ENCODE measurements around the gene NDUFA5. TPM values are rescaled to one million over a fixed set of nuclear protein-coding genes. Genes with fewer than 3 reads are reported as not detected.
"Not testable (repeated sequence)": the region's sequence is repeated elsewhere in the genome, so short reads cannot be mapped to it uniquely, and the experiment has no call there.

Gene NDUFA5
- total RNA-seq, 1 donor from 2014 or later: 31.6 TPM

GRCh38 chr7:123526533-123526932, 31.1 kb downstream of the NDUFA5 start:
- DNase-seq (ENCODE audit: extremely low read depth, low read depth, low spot score): not testable (repeated sequence)

GRCh38 chr7:123522066-123522465, 35.6 kb downstream of the NDUFA5 start:
- DNase-seq (ENCODE audit: extremely low read depth, low read depth, low spot score): no peak

- DNase-seq (ENCODE audit: extremely low read depth, low read depth, low spot score): no peak
These were observed 52.4 kb downstream of the NDUFA5 start for GRCh38 chr7:123505221-123505620.

GRCh38 chr7:123502201-123502600, 55.4 kb downstream of the NDUFA5 start:
- no peak for DNase-seq (ENCODE audit: extremely low read depth, low read depth, low spot score)

- no peak for DNase-seq (ENCODE audit: extremely low read depth, low read depth, low spot score)
These were observed 56.6 kb downstream of the NDUFA5 start for GRCh38 chr7:123500878-123501489.

GRCh38 chr7:123499211-123499970, 58.2 kb downstream of the NDUFA5 start:
- DNase-seq (ENCODE audit: extremely low read depth, low read depth, low spot score): no peak

- no peak for DNase-seq (ENCODE audit: extremely low read depth, low read depth, low spot score)
These were observed 59.0 kb downstream of the NDUFA5 start for GRCh38 chr7:123498601-123499000.

- no peak for DNase-seq (ENCODE audit: extremely low read depth, low read depth, low spot score)
These were observed 59.6 kb downstream of the NDUFA5 start for GRCh38 chr7:123498031-123498430.

GRCh38 chr7:123494193-123494796, 63.3 kb downstream of the NDUFA5 start:
- peak; percentile 5 for DNase-seq (ENCODE audit: extremely low read depth, low read depth, low spot score)

- DNase-seq (ENCODE audit: extremely low read depth, low read depth, low spot score): no peak
These were observed 65.1 kb downstream of the NDUFA5 start for GRCh38 chr7:123492485-123492884.

Other genes with a start within 250 kb of the NDUFA5 start
- 0.19 and 0.29 TPM in 2 replicates for gene IQUB, start 23.2 kb downstream of the NDUFA5 start, total RNA-seq
- gene ASB15, start 44.0 kb upstream of the NDUFA5 start, total RNA-seq: not detected in 2 replicates
- not detected in 2 replicates for gene LMOD2, start 98.0 kb upstream of the NDUFA5 start, total RNA-seq
- gene WASL, start 191.2 kb upstream of the NDUFA5 start, total RNA-seq: 24.9 and 25.6 TPM in 2 replicates

Data from glomerular endothelial cell (primary cell).